ENCODE results near the gene TPCN1.

Gene TPCN1

DNA sequence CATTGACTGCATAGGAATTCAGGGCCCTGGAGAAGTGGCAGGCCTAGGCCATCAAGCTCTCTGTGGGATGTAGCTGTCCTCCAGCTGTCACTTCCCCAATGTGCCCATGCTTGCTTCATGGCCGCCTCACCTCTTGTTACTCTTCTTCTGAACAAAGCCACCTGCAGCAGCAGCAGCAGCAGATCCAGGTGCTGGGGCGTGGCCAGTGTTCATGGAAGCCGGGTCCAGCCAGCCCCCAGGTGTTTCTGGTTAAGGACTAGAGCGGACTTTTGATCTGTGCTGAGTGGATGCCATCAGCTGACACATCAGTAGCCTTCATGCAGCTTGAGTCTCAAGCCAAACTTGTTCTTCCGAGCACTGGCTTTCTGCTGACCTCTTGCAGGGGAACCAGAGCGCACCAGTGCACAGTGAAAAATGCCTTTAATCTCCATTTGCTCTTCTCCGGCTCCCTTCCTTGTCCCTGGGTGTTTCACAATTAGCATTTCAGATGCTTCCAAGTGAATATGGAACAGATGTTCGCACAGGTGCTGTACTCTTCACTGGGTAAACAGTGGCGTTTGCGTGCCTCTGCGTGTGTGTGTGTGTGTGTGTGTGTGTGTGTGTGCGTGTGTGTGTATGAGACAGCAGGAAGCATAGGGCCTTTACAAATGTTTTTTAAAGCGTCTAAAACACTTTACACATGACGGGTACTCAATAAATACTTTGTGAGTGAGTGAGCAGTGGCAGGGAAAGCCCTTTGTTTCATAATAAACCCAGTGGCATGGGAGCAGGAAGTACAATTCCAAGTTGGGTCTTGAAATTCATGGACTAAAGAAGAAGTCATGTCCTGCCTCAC, 20.1 kb downstream of the TPCN1 start:
- DNase-seq (ENCODE audit: low read depth): no peak
- TF ChIP-seq CTCF (IDR thresholded peaks at IDR 0.05; ENCODE audit: low read depth, low read length, missing control alignments): no peak
- H3K4me3 ChIP-seq (ENCODE audit: low read depth, low read length): no peak overlapping the region

DNA sequence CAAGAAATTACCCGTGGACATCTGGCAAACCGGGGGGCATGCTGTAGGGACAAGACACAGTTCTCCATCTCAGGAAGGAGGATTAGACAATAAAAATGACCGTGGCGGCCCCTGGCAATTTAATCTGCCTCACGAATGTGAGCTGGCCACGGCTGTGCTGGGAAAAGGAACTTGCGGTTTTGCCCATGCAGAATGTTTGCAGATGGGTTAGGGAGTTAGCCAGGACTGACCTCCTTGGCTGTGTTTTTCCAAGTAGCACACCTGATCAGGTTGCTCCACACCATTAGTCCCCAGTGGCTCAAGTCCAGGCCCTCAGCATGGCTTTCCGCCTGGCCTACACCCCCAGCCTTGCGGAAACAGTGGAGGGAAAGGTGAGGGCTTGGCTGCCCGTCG, 20.8 kb downstream of the TPCN1 start:
- no peak overlapping the region for H3K4me3 ChIP-seq (ENCODE audit: low read depth, low read length)
- DNase-seq (ENCODE audit: low read depth): no peak
- no peak for TF ChIP-seq CTCF (IDR thresholded peaks at IDR 0.05; ENCODE audit: low read depth, low read length, missing control alignments)

- DNase-seq (ENCODE audit: low read depth): no peak
- H3K4me3 ChIP-seq (ENCODE audit: low read depth, low read length): no peak overlapping the region
- TF ChIP-seq CTCF (IDR thresholded peaks at IDR 0.05; ENCODE audit: low read depth, low read length, missing control alignments): no peak
Measured at GRCh38 chr12:113242560-113242959, 21.3 kb downstream of the TPCN1 start.

DNA sequence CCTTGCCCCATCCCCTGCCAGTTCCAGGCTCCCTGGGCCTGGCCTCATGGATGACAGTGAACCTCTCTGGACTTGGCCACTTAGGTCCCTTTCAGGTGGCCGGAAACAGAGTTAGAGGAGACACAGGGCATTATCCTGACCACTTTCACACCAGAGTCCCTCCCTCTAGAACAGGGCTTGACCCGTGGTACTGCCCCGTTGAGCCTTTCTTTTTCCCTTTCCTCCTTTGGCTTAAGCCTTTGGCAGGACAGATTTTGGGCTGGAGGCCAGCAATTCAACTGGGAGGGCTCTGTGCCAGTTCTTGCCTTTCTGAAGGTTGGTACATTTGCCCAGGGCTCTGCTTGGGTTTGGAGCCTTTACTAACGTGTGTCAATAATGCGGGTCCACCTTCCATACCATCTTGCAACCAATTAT, 22.8 kb downstream of the TPCN1 start:
- no peak for DNase-seq (ENCODE audit: low read depth)
- no peak for TF ChIP-seq CTCF (IDR thresholded peaks at IDR 0.05; ENCODE audit: low read depth, low read length, missing control alignments)
- H3K4me3 ChIP-seq (ENCODE audit: low read depth, low read length): no peak overlapping the region

GRCh38 chr12:113244478-113244958, 23.3 kb downstream of the TPCN1 start:
- TF ChIP-seq CTCF (IDR thresholded peaks at IDR 0.05; ENCODE audit: low read depth, low read length, missing control alignments): no peak
- no peak overlapping the region for H3K4me3 ChIP-seq (ENCODE audit: low read depth, low read length)
- no peak for DNase-seq (ENCODE audit: low read depth)

DNA sequence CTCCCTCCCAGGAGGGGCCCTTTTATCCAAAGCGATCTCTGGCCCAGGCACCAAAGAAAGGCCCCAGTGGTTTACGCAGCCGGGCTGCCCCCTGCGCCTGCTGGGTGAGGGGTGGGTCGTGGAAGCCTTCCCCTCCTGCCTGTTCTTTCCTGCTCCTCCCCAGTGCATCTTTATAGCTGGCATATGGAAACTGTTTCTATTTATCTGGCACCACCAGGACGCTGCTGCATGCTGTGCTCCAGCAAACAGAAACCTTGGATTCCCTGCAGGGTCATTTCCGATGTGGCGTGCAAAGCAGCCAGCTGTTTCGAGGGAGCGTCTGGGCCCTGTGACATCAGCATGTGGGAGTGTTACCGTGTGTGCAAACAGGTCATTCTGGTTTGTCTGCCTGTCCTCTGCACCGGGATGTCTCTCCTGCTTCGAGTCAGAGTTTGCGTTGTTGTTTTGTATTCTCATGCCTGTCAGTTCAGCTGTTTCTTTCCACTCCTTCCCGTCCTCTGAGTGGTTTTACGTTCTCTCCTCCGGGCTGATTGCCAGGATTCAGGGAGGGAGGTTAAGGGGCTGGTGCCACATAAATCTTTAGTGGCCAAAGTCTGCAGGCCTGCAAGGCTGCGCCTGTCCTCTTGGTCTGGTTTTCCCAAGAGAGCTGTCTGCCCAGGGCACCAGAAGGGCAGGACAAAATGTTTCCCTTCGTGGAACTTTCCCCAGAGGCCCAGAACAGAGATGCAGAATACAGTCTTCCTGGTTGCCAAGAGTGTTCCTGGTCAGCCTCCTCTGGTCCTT, 24.6 kb downstream of the TPCN1 start:
- no peak for TF ChIP-seq CTCF (IDR thresholded peaks at IDR 0.05; ENCODE audit: low read depth, low read length, missing control alignments)
- no peak overlapping the region for H3K4me3 ChIP-seq (ENCODE audit: low read depth, low read length)
- no peak for DNase-seq (ENCODE audit: low read depth)

Data from GM12864 (cell line).